Ammon's horn (tissue), 1 donor: ENCODE measurements around the gene ROBO3.

Source experiments
- DNase-seq: peaks from one replicate; pipeline ENCODE4 v3.0.0-alpha.2; 2016; ENCODE audit warnings: low spot score

Gene ROBO3

DNA sequence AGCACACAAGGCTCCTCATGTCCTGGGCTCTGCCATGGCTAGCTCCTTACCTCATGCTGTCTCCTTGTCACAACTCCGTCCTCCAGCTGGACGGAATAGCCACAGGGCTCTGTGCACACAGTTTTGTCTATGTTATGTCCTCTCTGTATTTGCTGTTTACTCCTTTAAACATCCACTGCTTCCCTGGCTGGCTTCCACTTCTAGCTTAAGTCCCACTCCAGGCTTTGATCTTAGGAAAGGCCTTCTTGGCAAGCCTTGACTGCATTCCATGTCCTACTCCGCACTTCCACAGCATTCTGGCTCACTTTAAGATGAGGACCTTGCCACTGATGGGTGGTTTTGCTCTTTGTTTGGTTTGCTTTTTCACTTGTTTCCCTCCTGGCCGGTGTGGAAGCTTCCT is 22.9 kb upstream of the ROBO3 start:
- DNase-seq, result no peak

DNA sequence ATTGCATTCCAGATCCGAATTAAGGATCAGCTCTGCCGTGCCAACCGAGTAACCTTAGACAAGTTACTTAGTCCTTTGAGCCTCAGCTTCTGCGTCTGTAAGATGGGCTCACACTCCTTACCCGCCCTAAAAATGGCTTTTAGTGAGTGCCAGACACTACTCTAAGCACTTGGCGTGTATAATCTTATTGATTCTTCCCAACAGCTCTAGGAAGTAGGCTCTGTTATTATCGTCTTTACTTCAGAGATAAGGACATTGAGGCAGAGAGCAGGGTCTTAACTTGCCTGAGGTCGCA is 21.7 kb upstream of the ROBO3 start:
- no peak for DNase-seq

DNA sequence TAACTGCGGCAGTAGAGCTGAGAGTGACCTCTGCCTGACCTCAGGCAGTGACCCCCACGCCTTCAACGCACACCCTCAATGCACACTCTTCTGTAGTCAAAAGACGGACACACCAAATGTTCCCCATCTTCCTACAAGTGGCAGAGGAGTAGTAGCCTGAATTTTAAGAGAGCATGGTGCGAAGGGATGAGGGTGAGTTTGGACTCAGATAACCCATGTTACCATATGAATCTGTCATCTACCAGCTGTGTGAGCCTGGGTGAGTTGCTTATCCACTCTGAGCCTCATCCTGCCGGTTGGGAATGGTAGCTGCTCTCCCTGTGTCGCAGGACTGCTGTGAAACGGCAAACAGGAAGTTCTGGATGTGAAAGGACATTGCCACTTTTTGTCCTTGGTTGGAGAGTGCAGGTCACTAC is 20.6 kb upstream of the ROBO3 start:
- DNase-seq, result no peak

DNA sequence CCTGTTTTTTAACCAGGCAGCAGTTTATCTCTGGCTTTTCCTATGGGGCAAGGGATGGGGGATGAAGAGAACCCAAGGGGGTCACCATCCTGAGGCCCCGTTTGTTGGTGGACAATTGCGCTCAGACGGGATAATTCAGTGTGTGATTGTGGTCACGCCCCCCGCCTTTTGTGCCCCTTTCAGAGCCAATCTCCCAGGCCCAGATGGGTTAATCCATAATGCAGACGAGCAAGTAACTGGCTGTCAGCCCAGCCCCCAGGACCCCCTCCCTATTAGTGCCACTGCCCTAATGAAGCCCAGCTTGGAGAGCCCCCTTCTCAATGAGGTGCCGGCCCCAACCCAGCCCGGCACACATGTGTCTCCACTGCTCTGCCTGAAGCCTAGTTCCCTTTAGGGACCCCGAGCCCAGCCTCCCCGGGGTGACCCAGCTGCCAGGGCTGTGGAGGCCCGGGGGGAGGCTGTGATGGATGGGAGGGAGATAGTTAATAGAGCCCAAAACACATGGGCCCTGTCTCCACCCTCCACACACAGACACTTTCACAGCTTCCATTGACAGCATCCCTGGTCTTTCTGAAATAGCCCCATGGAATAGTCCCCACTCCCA is 19.1 kb upstream of the ROBO3 start:
- DNase-seq, result no peak

DNA sequence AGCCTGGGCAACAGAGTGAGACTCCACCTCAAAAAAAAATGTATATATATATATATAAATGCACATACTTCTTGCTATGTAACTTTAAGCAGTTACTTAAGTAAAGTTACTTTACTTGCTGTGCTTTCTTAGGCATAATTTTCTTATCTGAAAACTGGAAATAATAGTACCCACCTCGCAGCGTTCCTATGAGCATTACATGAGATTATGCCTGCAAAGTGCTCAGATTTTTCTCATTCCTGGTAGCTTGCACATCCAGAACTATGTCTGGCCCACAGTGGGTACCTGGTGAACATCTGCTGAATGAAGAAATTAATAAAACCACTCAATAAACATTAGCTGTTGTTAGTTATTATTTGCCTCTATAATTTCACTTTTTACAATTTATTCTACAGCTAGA is 6.1 kb upstream of the ROBO3 start:
- DNase-seq, result no peak

DNA sequence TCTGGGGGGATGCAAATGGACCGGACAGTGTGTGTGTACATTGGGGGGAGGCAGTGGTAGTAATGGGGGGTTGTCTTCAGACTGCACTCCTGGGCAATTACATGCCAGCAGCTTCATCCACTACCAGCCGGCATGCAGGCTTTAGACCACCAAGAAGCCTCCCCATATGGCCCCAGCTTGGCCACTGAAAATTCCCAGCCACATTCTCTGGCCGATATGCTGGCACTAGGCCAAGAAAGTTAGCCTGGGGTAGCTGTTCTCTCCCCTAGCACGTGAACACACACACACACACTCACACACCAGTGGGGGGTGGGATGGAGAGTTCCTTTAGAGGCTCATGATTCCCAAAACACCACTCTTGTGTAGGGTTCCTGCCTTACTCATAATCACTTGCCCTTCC is 3.6 kb upstream of the ROBO3 start:
- no peak for DNase-seq

DNA sequence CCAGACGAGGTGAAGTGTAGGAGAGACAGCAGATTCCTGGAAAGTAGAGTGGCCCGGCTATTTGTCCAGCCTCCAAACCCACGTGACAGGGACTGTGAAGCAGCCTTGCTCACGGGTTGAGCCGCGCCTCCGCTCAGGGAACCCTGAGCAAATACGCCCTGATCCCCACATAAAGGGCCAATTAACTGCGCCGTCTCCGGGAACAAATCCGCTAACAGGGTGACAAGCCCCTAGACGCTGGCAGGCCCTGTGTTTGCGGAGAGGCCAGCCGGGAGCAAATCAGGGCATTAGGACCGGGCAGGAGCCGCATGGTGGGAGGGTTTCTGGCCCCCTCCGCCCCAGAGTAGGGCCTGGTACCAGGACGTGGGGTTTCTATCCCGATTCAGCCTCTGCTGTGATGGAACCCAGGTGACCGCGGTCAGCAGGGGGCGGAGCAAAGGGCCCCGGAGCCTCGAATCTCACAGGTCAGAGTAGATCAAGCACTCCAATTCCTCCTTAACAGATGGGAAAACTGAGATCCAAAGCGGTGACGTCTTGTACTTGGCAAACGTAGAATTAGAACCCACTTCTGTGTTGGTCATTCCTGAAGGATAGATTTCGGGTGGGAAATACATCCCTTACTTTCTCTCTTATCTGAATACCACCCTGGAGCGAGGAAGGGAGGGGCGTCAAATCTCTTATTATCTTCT is 2.0 kb upstream of the ROBO3 start:
- peak; percentile 56 for DNase-seq

DNA sequence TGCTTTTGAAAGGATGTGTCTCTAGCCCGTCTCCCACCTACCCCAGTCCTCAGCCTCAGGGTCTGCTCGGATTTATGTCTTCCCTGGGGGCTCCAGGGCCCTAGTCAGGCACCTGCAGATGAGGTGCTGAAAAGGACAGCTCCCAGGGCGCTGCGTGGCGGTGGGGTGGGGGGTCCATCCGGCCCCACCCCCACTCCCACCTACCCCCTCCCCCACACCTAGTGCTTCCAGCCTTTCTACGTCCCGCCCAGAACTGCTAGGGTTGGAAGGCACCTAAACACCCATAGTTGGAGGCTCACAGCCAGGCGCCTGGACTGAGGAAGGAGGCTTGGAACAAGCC is 1.4 kb upstream of the ROBO3 start:
- no peak for DNase-seq

DNA sequence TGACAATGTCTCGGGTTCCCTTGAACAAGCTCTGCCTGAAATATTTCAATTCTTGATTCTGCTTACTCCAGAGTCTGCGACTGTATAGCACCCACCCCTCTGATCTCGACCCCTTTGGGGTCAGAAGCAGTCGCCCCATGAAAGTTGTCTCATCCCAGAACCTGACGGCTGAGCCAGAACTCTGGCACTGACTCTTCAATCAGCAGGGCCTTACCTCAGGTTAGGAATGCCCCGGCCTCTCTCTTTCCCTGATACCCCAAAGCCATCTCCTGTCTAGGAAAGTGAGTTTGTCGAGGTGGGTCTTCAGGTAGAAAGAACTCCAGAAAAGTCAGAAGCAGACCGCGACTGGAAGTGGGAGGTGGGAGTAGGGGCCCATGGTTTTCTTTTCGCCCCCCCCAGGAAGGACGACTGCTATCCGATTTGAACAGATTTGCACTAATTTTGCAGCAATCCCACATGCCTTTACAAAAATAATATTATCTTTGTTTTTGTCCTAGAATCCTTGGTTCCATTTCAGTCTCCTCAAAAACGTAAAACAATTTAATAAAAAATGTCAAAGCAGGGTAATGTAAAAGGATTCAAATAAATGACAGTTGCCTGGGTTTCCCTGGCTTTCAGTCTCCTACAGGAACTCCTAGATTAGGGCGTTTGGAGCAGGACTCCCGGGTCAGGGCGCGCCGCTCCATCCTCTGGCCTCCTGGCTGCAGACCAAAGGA is 898 bp upstream of the ROBO3 start:
- DNase-seq, result no peak

DNA sequence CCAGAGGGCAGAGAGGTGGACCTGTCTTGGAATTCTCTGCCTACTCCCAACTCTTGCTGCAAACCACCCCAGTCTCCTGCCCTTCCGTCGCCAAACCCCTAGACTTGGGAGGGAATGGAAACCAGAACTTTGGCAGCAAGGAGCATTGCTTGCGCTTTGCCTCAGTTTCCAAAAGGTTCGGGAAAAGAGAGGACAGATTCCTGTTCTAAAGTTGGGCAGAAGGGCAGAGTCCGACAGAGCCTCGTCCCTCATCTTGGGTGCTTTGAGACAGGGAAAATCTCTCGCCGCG is 396 bp upstream of the ROBO3 start:
- no peak for DNase-seq

DNA sequence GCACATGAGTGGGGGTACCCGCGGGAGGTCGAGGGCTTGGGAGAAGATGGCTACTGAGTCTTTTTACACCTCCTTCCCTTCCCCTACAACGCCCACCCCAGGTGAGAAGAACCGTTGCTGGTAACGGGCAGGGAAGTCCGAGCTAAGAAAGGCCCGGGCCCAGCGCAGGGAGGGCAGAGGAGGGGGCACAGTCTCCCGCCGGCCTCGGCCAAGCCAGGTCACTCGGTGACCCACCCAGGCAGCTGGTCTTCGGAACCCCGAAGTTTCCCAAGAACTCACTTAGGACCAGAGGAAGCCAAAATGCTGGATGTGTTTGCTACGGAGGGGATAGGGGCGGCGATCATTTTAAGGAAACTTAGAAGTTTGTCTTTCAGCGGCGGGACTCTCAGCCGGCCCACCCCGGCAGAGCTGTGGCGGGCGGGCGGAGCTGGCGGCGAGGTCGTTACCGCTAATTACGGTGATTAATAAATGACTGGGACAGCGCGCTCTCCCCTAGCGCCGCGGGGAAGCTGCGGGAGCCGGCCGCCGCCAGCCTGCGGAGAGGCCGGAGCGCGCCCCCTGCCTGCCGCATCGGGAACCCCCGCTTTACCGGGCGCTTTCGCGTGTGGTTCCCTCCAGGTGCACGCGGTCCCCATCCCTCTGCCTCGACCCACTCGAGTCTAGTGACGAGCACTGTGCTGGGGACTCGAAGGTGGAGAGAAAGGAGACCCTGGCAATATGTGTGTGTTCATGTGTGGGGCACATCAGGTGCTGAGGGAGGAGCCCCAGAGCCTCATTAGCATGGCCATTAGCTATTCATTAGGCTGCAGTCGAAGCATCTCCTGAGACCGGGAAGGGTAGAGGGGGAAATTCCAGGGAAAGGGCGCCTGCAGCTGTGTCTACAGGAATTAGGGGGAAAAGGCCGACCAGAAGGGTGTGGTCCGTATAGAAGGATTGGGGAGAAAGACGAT is 945 bp downstream of the ROBO3 start:
- DNase-seq, result no peak

DNA sequence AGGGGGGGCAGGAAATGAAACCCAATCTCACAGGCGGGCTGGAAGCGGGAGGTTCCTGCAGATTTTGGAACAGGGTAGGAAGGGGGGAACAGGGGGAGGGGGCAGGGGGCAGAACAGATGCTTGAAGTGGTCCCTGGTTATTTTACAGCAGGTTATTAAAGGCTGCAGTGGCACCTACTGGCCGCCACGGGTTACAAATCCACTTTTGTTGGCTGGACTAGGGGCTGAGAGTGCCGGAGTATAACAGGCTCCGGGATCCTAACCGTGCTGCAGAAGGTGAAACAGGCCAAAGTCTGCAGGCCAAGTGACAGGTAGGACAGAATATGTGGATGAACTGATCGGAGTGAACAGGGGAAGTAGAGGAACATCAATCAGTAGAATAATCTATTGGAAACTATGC is 2.5 kb downstream of the ROBO3 start:
- DNase-seq, result peak; percentile 32

DNA sequence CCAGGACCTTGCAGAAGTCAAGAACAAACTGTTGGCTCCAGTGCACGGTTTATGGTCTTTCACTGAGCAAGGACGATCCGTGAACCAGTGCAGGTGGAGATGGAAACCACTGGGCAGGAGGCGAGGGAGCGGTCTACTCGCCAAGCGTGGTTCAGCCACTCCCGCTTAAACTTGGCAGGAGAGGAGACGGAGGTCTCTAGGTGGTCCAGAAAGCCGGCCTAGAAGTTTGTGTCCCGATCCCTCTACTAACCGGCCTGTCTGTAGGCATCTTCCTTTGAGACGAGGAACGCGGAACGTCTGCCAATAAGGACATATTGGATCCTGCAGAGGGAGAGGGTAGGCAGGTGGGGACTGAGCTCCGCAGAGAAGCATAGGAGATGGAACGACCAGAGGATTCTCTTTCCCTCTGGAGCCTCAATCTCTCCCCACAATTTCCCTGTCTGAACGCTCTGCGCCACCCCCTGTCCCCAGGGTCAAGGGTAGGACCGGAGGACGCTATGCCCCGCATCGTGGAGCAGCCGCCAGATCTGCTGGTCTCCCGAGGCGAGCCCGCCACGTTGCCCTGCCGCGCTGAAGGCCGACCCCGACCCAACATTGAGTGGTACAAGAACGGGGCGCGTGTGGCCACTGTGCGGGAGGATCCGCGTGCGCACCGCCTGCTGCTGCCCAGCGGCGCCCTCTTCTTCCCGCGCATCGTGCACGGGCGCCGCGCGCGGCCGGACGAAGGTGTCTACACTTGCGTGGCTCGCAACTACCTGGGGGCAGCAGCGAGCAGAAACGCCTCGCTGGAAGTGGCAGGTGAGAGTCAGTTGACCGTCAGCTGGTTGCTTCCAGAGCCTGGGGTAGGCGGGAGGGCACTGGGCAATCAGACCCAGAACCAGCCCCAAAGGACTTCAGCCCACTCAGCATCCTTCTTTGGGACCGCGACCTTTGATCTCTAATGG is 3.4 kb downstream of the ROBO3 start:
- DNase-seq, result no peak

DNA sequence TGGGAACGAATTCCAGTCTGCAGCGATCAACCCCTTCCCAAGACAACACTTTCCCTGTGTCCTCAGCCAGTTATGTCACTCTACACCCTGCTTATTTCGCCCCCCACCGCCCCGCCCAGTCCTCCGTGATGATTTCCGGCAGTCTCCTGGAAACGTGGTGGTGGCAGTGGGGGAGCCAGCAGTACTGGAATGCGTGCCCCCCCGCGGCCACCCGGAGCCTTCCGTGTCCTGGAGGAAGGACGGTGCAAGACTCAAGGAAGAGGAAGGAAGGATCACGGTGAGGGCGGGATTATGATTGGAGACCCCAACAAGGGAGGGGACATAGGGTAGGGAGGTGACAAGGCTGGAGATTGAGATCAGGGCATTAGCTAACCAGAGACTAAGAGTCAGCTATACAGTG is 4.1 kb downstream of the ROBO3 start:
- no peak for DNase-seq

DNA sequence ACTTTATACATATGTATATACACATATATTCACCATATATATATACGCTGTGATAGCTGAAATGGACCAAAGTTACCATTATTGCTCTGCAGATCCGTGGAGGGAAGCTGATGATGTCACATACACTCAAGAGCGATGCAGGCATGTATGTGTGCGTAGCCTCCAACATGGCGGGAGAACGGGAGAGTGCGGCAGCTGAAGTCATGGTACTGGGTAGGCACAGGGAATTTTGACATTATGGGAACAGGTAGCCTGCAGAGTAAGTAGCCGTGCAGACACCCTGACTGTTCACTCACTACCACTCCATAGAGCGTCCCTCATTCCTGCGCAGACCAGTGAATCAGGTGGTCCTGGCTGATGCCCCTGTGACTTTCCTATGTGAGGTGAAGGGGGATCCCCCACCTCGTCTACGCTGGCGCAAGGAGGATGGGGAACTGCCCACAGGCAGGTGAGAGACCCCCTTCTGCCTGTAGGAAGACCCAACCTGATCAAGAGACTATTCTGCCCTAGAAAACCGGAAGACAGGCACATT is 4.7 kb downstream of the ROBO3 start:
- DNase-seq, result no peak

DNA sequence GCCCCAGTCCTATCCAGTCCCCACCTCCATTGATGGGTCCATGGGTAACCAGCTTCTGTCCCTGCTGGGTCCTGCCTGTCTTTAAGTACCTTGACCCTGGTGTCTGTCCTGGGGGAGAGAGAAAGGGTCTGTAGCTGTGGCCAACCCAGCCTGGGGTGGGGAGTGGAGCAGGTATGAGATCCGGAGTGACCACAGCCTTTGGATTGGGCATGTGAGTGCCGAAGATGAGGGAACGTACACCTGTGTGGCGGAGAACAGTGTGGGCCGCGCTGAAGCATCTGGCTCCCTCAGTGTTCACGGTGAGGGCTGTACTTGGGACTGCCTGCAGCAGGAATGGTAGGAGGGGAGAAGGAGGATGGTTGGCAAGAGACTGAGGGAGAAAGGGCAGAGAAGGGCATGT is 5.2 kb downstream of the ROBO3 start:
- DNase-seq, result no peak

DNA sequence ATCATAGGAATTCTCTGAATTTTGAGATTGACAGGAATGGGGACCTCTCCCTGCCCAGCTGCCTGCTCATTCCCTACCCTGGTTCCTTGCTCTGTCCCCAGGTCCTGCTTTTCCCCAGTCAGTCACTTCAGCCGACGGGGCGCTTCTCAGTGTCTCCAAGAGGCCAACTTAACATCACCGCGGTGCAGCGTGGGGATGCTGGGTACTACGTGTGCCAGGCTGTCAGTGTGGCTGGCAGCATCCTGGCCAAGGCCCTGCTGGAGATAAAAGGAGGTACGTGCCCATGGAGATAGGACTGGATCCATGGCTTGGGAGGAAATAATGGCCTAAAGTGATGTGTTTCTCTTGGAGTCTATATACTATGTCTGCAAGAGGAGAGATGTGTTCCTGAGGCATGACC is 7.0 kb downstream of the ROBO3 start:
- DNase-seq, result no peak

DNA sequence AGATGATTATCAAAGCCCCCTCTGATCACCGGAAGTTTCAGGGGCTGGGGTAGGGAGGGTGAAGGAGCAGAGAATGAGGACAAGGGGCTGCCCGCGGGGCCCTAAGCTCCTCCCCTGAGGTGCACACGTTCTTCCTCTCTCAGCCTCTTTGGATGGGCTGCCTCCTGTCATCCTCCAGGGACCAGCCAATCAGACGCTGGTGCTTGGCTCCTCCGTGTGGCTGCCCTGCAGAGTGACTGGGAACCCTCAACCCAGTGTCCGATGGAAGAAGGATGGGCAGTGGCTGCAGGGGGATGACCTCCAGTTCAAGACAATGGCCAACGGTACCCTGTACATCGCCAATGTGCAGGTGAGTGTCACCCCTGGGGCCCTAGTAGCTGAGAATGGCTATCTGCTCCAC is 7.5 kb downstream of the ROBO3 start:
- DNase-seq, result no peak

DNA sequence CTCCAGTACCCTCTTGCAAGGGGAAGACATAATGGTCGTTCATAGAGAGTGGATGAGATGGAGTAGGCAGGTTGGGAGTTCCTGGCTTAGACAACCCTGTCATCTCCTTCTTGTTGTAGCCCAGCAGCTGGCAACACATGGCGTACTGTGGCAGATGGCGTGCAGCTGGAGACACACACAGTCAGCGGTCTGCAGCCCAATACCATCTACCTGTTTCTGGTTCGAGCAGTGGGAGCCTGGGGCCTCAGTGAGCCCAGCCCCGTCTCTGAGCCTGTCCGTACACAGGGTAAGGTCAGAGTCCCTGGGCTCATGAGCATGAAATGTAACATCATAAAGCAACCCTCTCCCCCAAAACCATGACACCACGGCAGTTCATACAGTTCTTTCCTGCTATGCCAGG is 8.7 kb downstream of the ROBO3 start:
- DNase-seq, result no peak

DNA sequence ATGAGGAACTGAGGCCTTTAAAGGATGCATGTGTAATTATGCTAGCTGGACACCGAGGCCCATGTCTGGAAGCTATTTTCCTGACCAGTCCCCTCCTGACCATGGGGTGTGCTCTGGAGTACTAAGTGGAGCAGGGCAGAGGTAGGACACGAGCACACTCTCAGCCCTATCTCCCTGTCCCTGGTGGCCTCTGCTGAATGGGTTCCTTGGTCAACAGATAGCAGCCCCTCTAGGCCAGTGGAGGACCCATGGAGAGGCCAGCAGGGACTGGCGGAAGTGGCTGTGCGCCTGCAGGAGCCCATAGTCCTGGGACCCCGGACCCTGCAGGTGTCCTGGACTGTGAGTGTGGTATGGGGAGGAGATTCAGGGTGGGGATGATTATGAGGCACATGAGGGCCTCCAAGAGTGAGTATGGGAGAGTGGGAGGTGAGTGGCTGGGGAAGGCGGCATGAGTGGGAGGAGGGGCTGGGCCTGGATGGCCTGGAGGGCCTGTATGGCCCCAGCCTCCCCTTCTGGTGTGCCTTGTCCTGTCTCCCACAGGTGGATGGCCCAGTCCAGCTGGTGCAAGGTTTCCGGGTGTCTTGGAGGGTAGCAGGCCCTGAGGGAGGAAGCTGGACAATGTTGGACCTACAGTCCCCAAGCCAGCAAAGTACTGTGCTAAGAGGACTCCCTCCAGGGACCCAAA is 9.5 kb downstream of the ROBO3 start:
- no peak for DNase-seq

DNA sequence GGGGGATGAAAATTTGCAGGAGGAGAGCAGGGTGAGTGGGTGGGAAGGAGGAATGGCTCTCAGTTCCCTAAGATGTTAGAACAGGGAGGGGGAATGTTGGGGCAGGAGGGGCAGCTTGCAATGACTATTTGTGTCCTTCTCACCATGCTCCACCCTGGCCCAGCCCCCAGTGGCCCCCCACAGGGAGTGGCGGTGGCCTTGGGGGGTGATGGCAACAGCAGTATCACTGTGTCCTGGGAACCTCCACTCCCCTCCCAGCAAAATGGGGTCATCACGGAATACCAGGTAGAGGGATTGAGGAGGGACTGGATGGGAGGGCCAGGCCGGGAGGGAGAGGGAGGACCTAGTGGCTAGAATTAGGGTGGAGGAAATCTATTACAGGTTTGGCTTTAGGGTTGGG is 10.2 kb downstream of the ROBO3 start:
- DNase-seq, result no peak
